Measurements from ENCODE around the gene SP140L.
"Not testable (repeated sequence)": the region's sequence is repeated elsewhere in the genome, so short reads cannot be mapped to it uniquely, and the experiment has no call there.

SP140L gene

DNA sequence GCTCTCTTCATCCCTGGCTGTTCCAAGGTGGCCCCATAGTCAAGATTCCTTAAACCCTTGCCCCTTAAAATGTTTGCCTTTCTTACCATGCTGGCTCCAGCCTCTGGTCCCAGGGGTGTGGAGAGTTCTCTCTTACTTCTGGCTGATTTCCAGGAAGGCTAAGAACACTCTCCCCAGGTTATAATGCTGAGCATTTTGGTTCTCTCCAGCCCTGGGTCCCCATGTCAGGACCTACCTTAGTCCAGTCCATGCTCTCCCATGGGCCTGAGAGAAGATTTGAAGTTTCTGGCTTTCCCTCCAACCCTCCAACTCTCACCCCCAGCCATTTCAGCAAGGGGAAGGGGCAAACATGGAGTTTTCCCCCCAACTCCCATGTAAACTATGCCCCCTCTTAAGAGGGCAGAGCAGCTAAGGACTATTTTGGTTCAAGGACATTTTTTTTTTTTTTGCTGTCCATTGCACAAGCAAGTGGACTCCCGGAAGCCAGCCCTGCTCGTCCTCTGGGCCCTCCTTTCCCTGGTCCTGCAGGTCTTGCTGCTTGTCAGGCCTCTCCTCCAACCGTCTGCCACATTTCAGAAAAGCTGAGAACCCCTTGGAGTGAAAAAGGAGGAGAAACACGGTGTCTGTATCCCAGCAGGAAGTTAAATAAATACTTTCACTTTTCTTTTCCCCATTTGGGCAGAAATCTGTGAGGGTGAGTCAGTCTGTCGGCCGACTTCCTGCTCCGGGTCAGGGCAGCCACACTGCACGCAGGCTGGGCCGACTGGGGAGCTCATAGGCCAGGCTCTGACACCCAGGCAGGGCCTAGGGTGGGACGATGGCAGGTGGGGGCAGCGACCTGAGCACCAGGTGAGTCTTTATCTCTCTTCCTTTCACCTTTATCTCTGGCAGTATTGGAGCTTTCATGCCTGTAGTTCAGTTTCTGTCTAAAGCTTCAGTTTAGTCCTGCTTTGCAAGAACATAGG, at the start of gene SP140L:
SP140L (plus strand) TSS at position 741 of the 965 bp plus-strand sequence; CDS start at position 818, 77 bp downstream.
- peak in 12 of 58 donors; percentile 3 to 22 (median 12) for DNase-seq

GRCh38 chr2:230282936-230283335, 44.1 kb upstream of the SP140L start:
- no peak for DNase-seq

DNA sequence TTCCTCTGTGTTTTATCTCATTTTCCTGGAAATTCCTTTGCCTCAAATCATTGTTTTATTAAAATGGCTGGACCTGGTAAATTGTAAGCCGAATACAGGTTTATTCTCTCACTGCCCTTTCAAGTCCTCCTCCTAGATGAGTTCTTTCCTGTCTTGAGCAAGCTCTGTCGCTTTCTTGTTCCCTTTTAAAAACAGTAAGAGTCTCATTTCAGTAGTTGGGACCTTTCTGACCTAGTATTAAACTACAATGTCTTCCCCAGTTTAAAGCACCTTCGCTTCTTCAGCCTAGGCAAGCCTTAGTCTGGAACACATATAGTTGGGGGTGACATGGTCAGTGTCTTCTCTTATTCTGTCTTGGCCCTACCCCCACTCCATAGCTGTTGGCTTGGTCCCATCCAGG, 40.9 kb upstream of the SP140L start:
- DNase-seq, result no peak

- not testable (repeated sequence) for DNase-seq
These were observed 37.7 kb upstream of the SP140L start for GRCh38 chr2:230289311-230289710.

- no peak for DNase-seq
These were observed 31.8 kb upstream of the SP140L start for GRCh38 chr2:230295192-230295591.

- DNase-seq, result no peak
These were observed 30.1 kb upstream of the SP140L start for GRCh38 chr2:230296917-230297316.

DNA sequence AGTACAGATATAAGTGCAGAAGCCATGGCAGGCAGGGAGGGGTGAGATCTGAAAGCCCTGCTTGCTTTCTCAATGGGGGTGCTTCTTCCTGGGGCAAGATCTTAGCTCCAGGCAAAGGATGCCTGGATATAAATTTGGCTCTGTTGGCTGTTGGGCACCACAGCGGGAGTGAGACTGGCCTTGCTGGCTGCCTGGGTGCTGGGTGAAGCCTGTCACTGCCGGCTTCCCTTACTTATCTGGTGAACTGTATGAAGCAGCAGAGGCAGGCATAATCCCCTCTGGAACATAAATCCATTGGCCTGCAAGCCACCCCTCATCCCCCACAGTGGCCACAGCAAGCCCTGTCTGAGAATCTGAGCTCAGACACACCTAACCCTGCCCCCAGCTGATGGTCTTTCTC, 27.4 kb upstream of the SP140L start:
- DNase-seq, result no peak

DNA sequence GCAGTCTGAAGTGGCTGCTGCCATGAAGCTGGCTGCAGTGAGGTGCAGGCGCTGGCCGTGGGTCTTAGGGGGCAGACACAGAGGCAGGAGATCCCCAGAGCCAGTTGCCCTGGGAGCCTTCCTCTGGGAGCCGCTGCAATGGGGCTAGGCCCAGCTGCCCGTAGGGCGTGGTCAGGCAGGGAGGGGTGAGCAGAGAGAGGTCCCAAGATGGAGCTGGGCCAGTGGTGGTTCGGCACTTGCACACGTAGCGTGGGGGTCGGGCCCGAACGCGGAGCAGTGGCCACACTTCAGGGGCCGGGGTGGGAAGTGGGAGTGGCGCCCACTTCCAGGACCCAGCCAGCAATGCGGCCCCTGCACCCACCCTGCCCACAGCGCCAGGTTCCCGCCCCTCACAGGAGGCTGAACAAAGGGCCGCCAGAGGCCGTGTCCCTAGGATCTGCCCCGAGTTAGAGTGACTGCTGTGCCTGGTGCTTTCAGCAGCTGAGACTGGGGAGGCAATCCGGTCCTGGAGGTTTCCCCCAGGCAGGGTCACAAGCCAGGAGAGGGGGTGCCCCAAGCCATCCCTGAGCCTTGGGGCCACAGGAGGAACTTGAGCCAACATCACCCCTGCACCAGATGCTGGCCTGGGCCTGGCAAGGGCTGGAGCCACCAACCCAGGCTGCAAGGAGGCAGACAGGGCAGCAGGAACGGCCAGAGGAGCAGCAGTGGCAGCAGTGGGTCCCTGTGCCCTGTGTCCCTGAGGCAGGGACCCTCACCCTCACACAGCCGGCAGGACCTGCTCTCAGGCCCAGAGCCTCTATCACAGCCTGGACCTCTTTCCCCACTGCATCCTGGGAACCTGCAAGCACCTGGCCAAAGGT, 21.3 kb upstream of the SP140L start:
- DNase-seq, result no peak

DNA sequence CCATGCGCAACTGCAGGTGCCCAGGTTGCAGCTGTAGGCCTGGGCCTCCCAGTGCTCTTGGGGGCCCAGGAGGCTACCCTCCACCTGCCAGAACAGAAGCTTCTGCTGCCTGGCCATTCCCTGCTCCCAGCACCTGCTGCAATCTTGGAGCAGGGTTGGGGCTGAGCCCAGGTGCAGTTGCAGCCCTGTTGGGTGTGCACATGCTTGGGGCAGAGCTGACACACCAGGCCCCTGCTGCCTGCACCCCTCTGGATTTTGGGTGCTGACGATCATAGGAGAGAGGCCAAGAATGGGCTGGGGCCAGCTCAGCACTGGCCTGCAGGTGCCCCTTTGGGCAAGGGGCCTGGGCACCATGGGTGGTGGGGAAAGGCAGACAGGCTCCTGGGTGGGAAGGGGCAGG, 20.5 kb upstream of the SP140L start:
- DNase-seq, result no peak

- no peak for DNase-seq
These were observed 19.5 kb upstream of the SP140L start for GRCh38 chr2:230307485-230307884.

GRCh38 chr2:230308402-230309000, 18.5 kb upstream of the SP140L start:
- no peak for DNase-seq

DNA sequence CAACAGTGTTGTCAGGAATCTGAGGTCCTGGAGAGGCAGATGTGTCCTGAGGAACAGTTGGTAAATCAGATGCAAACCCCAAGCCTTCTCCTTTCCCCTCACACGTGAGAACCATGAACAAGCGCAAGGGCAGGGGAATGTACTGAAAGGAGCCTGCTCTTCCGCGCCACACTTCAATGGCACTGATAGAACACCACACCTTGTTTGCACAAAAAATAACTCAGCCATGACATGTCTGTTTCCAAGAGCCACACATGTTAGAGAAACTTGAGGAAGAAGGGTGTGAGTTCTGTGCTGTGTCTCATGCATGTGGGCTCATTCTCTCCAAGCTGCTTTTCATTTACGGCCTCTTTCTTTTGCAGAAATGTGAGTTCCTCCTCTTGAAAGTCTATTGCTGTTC, 16.2 kb upstream of the SP140L start:
- not testable (repeated sequence) for DNase-seq

GRCh38 chr2:230311634-230312033, 15.4 kb upstream of the SP140L start:
- not testable (repeated sequence) for DNase-seq

- no peak for DNase-seq
These were observed 14.4 kb upstream of the SP140L start for GRCh38 chr2:230312638-230313037.

DNA sequence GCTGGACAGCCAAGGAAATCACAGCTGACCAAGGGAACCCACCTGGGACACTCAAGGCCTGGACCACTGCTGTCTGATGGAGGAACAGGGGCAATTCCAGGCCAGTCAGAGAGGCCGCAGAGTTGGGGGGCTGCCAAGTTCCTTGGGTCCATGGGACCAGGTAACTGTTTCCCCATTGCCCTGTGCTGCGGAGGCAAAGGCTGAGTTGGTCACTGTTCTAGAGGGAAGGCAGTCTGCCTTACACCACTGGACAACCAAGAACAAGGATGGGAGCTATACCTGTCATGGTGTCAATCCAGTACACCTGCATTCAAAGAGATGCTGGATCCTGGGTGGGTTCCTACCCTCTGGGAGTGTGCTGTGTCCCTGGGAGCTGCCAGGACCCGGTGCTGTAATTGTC, 9.6 kb upstream of the SP140L start:
- DNase-seq, result no peak

GRCh38 chr2:230318190-230319121, 8.5 kb upstream of the SP140L start:
- no peak for DNase-seq

DNA sequence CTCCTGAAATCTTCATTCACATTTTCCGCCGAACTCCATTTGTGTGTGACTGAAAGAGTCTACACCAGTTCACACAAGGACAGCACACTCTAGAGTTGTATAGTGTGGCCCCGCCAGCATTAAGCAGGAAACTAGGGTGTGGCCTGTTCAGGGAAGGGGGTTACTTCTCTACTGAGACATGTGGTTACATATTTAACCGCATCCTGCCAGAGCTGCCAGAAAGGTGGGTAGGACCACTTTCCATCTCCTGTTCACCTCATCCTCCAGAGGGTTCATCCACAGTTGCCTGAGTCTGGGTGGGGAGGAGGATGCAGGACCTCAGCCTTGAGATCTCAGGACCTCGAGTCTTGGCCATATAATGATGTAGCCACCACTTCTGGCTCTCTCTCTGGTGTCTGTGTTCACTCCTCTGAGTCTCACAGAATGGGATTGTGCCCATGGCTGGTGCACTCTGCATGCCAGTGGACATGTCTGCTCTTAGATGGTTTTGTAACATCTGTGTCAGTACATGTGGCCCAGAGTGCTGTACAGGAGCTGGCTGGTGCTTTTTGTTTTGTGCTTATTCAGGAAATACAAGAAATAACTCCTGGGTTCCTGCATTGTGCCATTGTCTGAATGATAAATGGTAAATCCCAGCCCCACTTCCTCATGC, 7.7 kb upstream of the SP140L start:
- no peak for DNase-seq

- DNase-seq, result no peak
These were observed 6.0 kb upstream of the SP140L start for GRCh38 chr2:230321031-230321430.

DNA sequence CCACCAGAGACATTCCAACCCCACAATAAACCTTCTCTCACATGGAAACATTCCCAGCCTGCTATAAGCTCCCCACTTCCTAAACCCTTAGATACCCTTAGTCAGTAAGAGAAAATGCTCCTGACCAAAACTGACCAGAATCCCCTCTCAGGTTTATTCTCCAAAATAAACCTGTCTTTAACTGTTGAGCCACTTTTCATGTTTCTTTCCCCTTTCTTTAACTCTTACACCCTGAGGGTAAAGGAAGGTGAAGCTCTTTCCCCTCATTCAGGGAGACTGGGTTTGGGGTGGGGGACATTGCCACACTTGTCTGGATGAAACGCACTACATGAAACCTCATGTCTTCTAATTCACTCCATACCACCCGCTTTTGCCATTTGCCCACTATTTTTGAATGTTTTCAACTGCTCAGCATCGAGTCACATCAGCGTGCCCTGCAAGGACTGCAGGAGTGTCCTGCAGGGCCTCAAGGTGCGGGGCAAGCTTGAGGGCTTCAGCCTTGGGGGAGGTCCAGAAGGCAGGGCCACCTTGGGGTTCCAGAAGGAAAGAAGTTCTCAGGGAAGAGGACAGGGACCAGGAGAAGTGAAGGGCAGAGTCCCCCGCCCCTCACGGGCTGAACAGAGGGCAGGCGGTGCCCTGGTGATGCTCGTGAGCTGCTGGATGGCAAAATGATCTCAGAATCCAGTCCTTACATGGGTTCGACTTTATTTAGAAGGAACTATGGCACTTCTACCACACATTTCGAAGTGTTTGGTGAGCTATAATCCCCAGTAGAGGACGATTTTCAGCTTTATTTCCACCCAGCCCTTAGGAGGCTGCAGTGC, 4.2 kb upstream of the SP140L start:
- DNase-seq, result no peak
